Fibroblast of mammary gland (primary cell): Measurements from ENCODE around the gene SOX9.

Source experiments
- DNase-seq: peaks from one replicate; pipeline ENCODE4 v3.0.0-alpha.2; 2010; ENCODE audit warnings: low read depth
- H3K4me3 ChIP-seq: 2 replicates; pipeline ENCODE4 v1.5.1; 2011; ENCODE audit warnings: low read depth, mild to moderate bottlenecking, low read length, moderate library complexity; ENCODE audit not compliant: control insufficient read depth
- CTCF ChIP-seq: conservative IDR thresholded peaks from 2 replicates; pipeline ENCODE4 v1.5.1; 2011; ENCODE audit warnings: low read depth, low read length, inconsistent platforms; ENCODE audit not compliant: control insufficient read depth, insufficient read depth

Gene SOX9

GRCh38 chr17:72145562-72145961 lies 24.7 kb downstream of the SOX9 start:
- no peak for DNase-seq
- no peak for TF ChIP-seq CTCF
- H3K4me3 ChIP-seq = no peak overlapping the region

GRCh38 chr17:72145962-72146361 lies 25.1 kb downstream of the SOX9 start:
- TF ChIP-seq CTCF = no peak
- no peak overlapping the region for H3K4me3 ChIP-seq
- peak; percentile 37 for DNase-seq

GRCh38 chr17:72146371-72146770 lies 25.6 kb downstream of the SOX9 start:
- TF ChIP-seq CTCF = no peak
- DNase-seq = no peak
- no peak overlapping the region for H3K4me3 ChIP-seq

- no peak for TF ChIP-seq CTCF
- no peak overlapping the region for H3K4me3 ChIP-seq
- DNase-seq = no peak
Observed at GRCh38 chr17:72150632-72151460, 30.0 kb downstream of the SOX9 start.

- DNase-seq = peak; percentile 62
- TF ChIP-seq CTCF = no peak
- no peak overlapping the region for H3K4me3 ChIP-seq
Observed at GRCh38 chr17:72151565-72152386, 31.0 kb downstream of the SOX9 start.

GRCh38 chr17:72152387-72152929 lies 31.6 kb downstream of the SOX9 start:
- no peak for TF ChIP-seq CTCF
- H3K4me3 ChIP-seq = no peak overlapping the region
- DNase-seq = no peak
